Keratinocyte (primary cell): Measurements from ENCODE around the gene TERT. TPM values are rescaled to one million over a fixed set of nuclear protein-coding genes. Genes with fewer than 3 reads are reported as not detected.

Experiments used
- DNase-seq: peaks from one replicate; pipeline ENCODE4 v3.0.0-alpha.2; 2011; ENCODE audit warnings: low read depth, missing footprints, low spot score
- FAIRE-seq: peaks from 2 replicates; lab custom pipeline; 2011; peaks lifted over from hg19 to GRCh38; lab: Jason Lieb, UNC
- H2AFZ ChIP-seq: 2 replicates; pipeline ENCODE4 v1.6.0; 2012; ENCODE audit warnings: low read length, control low read depth, inconsistent platforms; ENCODE audit not compliant: control insufficient read depth
- H3K27ac ChIP-seq: 2 replicates; pipeline ENCODE4 v1.5.1; 2011; ENCODE audit warnings: low read length; ENCODE audit not compliant: control insufficient read depth, insufficient read depth
- H3K27me3 ChIP-seq: 3 replicates; pipeline ENCODE4 v1.6.0; 2011; ENCODE audit warnings: low read length; ENCODE audit not compliant: control insufficient read depth, insufficient read depth; ENCODE audit errors: extremely low read depth
- H3K36me3 ChIP-seq, 2 experiments: 2 replicates in 1 of 2; 3 replicates in 1 of 2; pipeline ENCODE4 v1.5.1; 2011; ENCODE audit warnings: low read length in 2 of 2, mild to moderate bottlenecking in 1 of 2; ENCODE audit not compliant: control insufficient read depth in 2 of 2, insufficient read depth in 2 of 2; ENCODE audit errors: extremely low read depth in 1 of 2
- H3K4me1 ChIP-seq: 3 replicates; pipeline ENCODE4 v1.5.1; 2011; ENCODE audit warnings: low read length; ENCODE audit not compliant: control insufficient read depth, insufficient read depth; ENCODE audit errors: extremely low read depth
- H3K4me2 ChIP-seq: 3 replicates; pipeline ENCODE4 v1.6.0; 2011; ENCODE audit warnings: low read depth, low read length; ENCODE audit not compliant: control insufficient read depth, insufficient read depth; ENCODE audit errors: extremely low read depth
- H3K4me3 ChIP-seq, 3 experiments: fragments of 200-600 bp in 1 of 3; sonication (generic) in 1 of 3; 2 replicates in 2 of 3; 3 replicates in 1 of 3; pipeline ENCODE4 v1.5.1; 2011 to 2016; ENCODE audit warnings: low read length in 3 of 3, mild to moderate bottlenecking in 3 of 3, control low read depth in 2 of 3, inconsistent platforms in 1 of 3, low read depth in 1 of 3, mixed read lengths in 1 of 3, mixed run types in 1 of 3, moderate library complexity in 1 of 3; ENCODE audit not compliant: control insufficient read depth in 2 of 3, insufficient read depth in 2 of 3; ENCODE audit errors: extremely low read depth in 1 of 3
- H3K79me2 ChIP-seq: 2 replicates; pipeline ENCODE4 v1.6.0; 2012; ENCODE audit warnings: low read length; ENCODE audit not compliant: control insufficient read depth, insufficient read depth
- H3K9ac ChIP-seq: 3 replicates; pipeline ENCODE4 v1.6.0; 2011; ENCODE audit warnings: low read length; ENCODE audit not compliant: control insufficient read depth, insufficient read depth; ENCODE audit errors: extremely low read depth
- H3K9me1 ChIP-seq: 3 replicates; pipeline ENCODE4 v1.6.0; 2011; ENCODE audit warnings: low read length; ENCODE audit not compliant: control insufficient read depth, insufficient read depth; ENCODE audit errors: extremely low read depth
- H3K9me3 ChIP-seq: 2 replicates; pipeline ENCODE4 v1.5.1; 2012; ENCODE audit warnings: low read depth, low read length; ENCODE audit not compliant: control insufficient read depth
- H4K20me1 ChIP-seq: 3 replicates; pipeline ENCODE4 v1.6.0; 2011; ENCODE audit warnings: low read length; ENCODE audit not compliant: control insufficient read depth, insufficient read depth; ENCODE audit errors: extremely low read depth
- CTCF ChIP-seq, 3 experiments: IDR thresholded peaks in 1 of 3; conservative IDR thresholded peaks in 1 of 3; optimal IDR thresholded peaks in 1 of 3; 2 replicates in 2 of 3; 3 replicates in 1 of 3; pipeline versions ENCODE3 to v1.5.1; 2011; ENCODE audit warnings: low read length in 3 of 3, mild to moderate bottlenecking in 3 of 3, moderate library complexity in 2 of 3, control low read depth in 1 of 3, inconsistent platforms in 1 of 3; ENCODE audit not compliant: insufficient read depth in 2 of 3; ENCODE audit errors: extremely low read depth in 1 of 3
- EZH2 ChIP-seq: IDR thresholded peaks from one replicate; pipeline ENCODE4 v1.6.1; 2012; ENCODE audit warnings: inconsistent platforms, mild to moderate bottlenecking, low read length, moderate library complexity
- dilution Hi-C: fragments of 300-500 bp; cut with MboI; formaldehyde crosslinking; loops from one replicate; pipeline ENCODE4 v1.7.0; 2020; ENCODE audit warnings: low sequenced_read_pairs; ENCODE audit not compliant: extremely low pct_ligation_motif_present
- polyA plus RNA-seq, 5 experiments: library from polyadenylated mRNA; depleted of rRNA in 3 of 5; stranded (reverse) in 3 of 5; stranded (forward) in 1 of 5; unstranded in 1 of 5; fragments of >200 nt; gene quantifications; 1 replicate in 1 of 5; 2 replicates in 3 of 5; 3 replicates in 1 of 5; pipeline versions ENCODE4 v1.2.1 to v1.2.3, GENCODE V29; 2011 to 2012; ENCODE audit warnings: missing spikeins in 2 of 5, low read depth in 1 of 5, low replicate concordance in 1 of 5

TERT gene
- polyA plus RNA-seq, 1 donor (not counting 4 experiments of a cell fraction or from before 2014, with no cell fraction given) = not detected

GRCh38 chr5:1246711-1247431, 48.0 kb downstream of the TERT start:
- Histone ChIP-seq H3K27ac (no peak overlapping the region), H3K4me1 (no peaks in the 10 kb centered on the region), H3K27me3 (peaks cover 18% of the 10 kb centered on the region), H3K9ac (no peak overlapping the region), H3K36me3 (no peaks in the 10 kb centered on the region), H3K79me2 (no peaks in the 10 kb centered on the region), H3K9me3 (no peaks in the 10 kb centered on the region), H2AFZ (no peak overlapping the region), H3K4me3 (no peak overlapping the region), H4K20me1 (no peaks in the 10 kb centered on the region), H3K9me1 (no peaks in the 10 kb centered on the region), H3K4me2 (no peak overlapping the region)
- dilution Hi-C loops = no loop called here
- TF ChIP-seq CTCF (optimal IDR thresholded peaks at IDR 0.05 in 1 of 3, IDR thresholded peaks at IDR 0.05 in 1 of 3, conservative IDR thresholded peaks at IDR 0.05 in 1 of 3; ENCODE audit: extremely low read depth in 1 of 3, insufficient read depth in 2 of 3, low read length in 3 of 3) (no peak), EZH2 (no peak)
- no peak for DNase-seq
- FAIRE-seq = no peak

- H3K79me2 ChIP-seq = no peaks in the 10 kb centered on the region
- FAIRE-seq (no peak), DNase-seq (no peak)
- peaks cover 18% of the 10 kb centered on the region for H3K27me3 ChIP-seq
- no peaks in the 10 kb centered on the region for H3K9me3 ChIP-seq
- H3K36me3 ChIP-seq = no peaks in the 10 kb centered on the region
- TF ChIP-seq EZH2 (no peak), CTCF (optimal IDR thresholded peaks at IDR 0.05 in 1 of 3, IDR thresholded peaks at IDR 0.05 in 1 of 3, conservative IDR thresholded peaks at IDR 0.05 in 1 of 3; ENCODE audit: extremely low read depth in 1 of 3, insufficient read depth in 2 of 3, low read length in 3 of 3) (no peak)
- no peak overlapping the region for H2AFZ ChIP-seq
- H3K4me1 ChIP-seq = no peaks in the 10 kb centered on the region
- H3K9ac ChIP-seq = no peak overlapping the region
- H3K4me2 ChIP-seq = no peak overlapping the region
- no peak overlapping the region for H3K4me3 ChIP-seq
- dilution Hi-C loops = no loop called here
- H3K9me1 ChIP-seq = no peaks in the 10 kb centered on the region
- no peaks in the 10 kb centered on the region for H4K20me1 ChIP-seq
- no peak overlapping the region for H3K27ac ChIP-seq
Measured at GRCh38 chr5:1245905-1246576, 48.8 kb downstream of the TERT start.
